DND-41 (cell line): ENCODE data around the gene PPFIBP2.

Experiments
- EZH2 ChIP-seq: IDR thresholded peaks from 3 replicates; pipeline ENCODE4 v1.6.1; 2012; ENCODE audit warnings: borderline replicate concordance, low read depth, mild to moderate bottlenecking, moderate library complexity, low read length, inconsistent platforms; ENCODE audit not compliant: severe bottlenecking
- TF ChIP-seq, protein P1 (sequence below): IDR thresholded peaks from 2 replicates; pipeline ENCODE4 v1.5.1; 2012; ENCODE audit warnings: borderline replicate concordance, low read length, moderate library complexity, mild to moderate bottlenecking; ENCODE audit not compliant: poor library complexity, severe bottlenecking; ENCODE audit errors: extremely low read depth

DNA sequence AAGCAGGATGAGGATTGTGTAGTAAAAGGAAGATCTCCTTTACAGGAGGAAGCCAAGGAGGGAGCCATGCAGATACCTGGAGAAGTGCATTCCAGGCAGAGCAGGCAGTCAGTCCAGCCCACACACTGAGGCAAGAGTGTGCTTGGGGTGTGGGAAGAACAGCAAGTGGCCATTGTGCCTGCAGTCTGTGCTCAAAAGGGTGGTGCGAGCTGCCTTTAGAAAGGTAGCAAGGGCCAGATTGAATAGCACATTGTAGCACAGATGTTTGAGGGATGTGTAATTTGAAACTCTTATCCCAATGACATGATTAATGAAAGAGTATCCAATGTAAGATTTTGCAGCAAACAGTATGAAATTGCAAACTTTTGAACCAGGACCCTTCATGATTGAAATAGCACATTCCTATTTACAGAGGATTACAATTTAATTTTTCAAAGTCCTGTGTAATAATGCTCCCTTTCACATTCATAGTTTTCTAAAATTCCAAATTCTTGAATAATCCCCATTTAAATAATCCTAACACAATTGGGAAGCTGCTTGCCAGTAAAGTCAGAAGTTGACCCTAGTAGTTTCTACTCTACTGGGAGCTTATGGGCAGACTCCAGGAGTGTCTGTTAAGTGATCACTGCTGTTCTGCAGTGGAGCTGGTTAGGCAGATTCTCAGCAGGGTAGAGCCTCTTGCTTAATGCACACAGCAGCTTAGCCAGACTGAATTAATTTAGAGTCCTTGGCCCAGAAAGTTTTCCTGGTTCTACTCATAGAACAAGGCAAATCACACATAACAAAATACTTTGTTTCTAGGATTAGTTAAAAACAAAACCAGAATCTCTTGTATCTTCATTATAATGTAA, 81.4 kb downstream of the PPFIBP2 start:
- TF ChIP-seq, protein P1, sequence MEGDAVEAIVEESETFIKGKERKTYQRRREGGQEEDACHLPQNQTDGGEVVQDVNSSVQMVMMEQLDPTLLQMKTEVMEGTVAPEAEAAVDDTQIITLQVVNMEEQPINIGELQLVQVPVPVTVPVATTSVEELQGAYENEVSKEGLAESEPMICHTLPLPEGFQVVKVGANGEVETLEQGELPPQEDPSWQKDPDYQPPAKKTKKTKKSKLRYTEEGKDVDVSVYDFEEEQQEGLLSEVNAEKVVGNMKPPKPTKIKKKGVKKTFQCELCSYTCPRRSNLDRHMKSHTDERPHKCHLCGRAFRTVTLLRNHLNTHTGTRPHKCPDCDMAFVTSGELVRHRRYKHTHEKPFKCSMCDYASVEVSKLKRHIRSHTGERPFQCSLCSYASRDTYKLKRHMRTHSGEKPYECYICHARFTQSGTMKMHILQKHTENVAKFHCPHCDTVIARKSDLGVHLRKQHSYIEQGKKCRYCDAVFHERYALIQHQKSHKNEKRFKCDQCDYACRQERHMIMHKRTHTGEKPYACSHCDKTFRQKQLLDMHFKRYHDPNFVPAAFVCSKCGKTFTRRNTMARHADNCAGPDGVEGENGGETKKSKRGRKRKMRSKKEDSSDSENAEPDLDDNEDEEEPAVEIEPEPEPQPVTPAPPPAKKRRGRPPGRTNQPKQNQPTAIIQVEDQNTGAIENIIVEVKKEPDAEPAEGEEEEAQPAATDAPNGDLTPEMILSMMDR = no peak
- TF ChIP-seq EZH2 = no peak
